ENCODE data around the gene TELO2.

The TELO2 gene

DNA sequence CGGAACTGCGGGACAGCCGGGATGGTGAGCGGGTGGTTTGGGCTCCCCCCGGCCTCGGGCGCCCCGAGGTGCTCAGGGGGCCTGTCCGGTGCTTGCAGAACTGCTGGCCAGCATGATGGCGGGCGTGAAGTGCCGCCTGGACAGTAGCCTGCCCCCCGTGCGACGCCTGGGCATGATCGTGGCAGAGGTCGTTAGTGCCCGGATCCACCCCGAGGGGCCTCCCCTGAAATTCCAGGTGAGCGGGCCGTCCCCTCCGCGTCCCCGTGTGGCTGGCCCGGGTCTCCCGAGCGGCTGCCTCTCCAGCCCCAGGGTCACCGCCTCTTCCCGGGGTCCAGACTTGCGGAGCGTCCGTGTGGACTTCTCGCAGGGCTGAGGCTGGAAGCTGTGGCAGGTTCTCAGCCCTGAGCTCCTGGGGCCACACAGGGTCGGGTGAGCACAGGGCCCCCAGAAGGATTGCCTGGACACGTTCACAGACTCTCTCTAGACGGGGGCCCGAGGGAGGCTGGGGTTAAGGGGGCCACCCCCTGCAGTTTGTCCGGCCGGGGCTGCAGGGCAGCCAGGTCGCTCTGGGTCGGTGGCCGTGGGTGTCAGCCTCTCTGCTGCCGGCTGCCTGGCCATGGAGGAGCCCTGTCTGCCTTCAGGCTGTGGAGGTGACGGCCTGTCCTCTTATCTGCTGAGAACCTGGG is 7.4 kb downstream of the TELO2 start:
- no peak for DNase-seq

DNA sequence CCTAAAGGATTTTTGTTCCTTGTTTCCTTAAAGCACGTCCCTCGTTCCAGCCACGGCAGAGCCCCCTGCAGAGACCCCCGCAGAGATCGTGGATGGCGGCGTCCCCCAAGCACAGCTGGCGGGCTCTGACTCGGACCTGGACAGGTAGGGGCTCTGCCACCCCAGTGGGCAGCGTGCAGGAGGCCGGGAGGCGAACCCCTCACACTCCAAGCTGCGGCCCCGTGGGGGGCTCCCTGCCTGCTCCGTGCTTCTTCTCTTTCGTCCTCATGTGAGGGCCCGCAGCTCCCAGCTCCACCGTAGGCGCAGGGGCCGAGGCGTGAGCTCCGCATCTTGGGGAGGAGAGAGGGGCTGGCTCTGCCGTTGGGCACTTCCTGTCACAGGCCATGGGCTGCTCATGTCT is 8.5 kb downstream of the TELO2 start:
- DNase-seq, result no peak

DNA sequence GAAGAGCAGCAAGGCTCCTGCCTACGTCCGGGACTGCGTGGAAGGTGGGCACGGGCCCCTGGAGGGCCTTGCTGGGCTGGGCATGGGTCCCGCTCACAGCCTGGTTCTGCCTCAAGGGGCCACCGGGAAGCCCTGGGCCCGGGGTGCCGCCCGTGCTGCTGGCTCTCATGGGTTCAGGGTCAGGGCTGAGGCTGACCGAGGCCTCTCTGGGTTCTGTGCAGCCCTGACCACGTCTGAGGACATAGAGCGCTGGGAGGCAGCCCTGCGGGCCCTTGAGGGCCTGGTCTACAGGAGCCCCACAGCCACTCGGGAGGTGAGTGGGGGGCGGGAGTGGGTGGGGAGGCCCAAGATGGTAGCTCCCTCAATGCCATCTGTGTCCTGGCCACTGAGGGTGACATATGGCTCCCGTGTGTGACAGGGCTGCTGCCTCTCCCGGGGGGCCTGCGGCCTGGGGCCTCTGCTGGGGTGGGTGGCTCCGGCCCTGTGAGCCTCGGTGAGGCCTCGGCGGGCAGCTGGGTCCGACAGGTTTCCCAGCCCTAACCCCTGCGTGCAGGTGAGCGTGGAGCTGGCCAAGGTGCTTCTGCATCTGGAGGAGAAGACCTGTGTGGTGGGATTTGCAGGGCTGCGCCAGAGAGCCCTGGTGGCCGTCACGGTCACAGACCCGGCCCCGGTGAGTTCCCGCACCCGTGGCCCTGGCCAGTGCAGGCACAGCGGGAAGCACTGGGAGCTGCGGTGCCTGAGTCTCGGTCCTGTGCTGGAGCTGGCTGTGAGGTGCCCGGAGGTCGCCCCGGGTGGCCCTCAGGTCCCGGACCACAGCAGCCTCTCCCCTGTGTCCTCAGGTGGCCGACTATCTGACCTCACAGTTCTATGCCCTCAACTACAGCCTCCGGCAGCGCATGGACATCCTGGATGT is 9.2 kb downstream of the TELO2 start:
- DNase-seq, result no peak

DNA sequence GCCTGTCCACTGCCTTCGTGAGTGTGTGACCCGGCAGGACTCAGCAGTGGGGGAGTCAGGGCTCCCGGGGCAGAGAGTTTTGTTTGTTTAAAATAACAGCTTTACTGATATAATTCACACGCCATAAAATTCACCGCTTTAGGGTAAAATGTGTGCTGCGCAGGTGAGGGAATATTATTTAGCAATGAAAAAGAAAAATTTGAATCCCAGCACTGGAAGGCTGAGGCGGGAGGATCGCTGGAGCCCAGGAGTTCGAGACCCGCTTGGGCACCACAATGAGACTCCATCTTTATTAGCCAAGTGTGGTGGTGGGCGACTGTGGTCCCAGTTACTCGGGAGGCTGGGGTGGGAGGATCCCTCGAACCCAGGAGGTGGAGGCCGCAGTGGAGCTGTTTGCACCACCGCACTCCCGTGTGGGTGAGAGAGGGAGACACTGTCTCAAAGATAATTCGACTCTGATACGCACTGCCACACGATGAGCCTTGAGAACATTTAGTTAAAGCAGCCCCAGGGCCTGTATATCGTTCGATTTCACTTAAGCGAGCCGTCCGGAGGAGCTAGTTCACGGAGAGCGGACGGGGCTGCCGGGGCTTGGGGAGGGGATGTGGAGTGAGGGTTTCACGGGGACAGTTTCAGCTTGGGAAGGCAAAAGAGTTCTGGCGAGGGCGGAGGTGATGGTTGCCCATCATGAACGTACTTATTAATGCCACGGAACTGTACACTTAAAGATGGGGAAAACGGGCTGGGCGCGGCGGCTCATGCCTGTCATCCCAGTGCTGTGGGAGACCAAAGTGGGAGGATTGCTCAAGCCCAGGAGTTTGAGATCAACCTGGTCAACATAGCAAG is 10.2 kb downstream of the TELO2 start:
- no peak for DNase-seq

DNA sequence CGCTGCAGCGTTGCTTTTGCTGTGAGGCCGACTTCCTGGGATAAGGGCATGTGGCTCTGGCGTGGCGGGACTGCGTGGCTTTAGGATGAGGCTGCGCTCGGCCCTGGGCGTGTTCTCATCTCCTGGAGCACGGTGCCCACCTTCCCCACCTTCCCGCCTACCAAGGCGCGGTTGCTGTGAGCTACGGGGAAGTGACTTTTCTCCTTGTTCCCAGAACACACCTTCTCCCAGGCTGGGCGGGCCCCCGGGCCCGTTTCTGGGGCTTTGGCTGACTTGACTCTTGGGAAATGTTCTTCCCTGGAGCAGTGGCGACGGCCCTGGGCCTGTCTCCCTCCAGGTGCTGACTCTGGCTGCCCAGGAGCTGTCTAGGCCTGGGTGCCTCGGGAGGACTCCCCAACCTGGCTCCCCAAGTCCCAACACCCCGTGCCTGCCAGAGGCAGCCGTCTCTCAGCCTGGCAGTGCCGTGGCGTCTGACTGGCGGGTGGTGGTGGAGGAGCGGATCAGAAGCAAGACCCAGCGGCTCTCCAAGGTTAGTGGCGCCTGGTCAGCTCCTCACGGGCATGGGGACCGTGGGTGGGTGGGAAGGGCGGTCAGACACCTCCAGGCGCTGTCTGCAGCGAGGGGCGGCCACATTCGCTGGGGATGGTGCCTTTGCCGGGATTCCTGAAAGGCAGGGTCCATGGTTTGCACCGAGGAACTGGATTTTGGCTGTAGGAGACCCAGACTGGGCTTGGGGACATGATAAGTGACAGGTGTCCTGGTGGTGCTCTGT is 12.1 kb downstream of the TELO2 start:
- DNase-seq, result no peak

DNA sequence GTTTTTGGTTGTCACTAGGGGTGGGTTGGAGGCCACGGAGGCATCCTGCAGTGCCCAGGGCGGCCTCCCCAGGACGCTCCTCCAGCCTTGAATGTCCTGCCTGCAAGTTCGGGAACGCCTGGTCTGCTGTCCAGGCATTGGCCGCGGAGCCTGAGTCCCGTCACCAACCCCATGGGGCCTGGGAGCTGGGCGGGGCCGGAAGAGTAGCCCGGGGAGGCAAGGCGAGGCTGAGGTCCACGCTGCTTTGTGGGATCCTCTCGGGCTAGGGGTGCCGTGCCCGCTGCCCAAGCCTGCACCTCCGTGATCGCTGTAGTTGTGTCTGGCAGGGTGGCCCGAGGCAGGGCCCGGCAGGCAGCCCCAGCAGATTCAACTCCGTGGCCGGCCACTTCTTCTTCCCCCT is 12.8 kb downstream of the TELO2 start:
- DNase-seq, result no peak

DNA sequence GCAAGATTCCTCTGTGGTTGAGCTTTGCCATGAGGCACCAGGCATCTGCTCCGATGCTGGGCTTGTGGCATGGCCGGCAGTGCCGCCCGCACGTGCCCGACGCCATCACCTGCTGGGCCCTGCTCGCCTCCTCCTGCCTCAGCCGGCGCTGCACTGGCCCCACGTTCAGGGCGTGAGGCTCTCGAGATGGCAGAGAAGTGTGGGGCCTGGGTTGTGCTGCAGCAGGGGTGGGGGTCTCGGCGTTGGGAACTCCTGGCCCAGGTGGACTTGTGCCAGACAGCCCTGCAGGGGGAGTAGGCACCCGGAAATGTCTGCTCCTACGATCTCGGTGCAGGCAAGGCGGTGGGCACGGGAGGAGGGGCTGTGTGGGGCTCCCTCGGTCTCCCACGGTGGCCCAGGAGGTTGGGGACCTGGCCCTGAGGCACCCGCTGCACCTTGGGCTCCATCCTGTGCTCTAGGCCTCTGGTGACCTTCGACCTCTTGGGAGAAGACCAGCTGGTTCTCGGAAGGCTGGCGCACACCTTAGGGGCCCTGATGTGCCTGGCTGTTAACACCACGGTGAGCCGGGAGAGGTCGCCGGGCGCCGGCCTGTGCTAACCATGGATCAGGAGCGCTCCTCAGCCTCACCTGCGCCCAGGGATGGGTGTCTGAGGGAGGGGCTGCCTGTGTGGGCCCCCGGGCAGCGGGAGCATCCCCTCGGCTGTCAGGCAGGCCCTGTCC is 13.5 kb downstream of the TELO2 start:
- DNase-seq, result no peak

DNA sequence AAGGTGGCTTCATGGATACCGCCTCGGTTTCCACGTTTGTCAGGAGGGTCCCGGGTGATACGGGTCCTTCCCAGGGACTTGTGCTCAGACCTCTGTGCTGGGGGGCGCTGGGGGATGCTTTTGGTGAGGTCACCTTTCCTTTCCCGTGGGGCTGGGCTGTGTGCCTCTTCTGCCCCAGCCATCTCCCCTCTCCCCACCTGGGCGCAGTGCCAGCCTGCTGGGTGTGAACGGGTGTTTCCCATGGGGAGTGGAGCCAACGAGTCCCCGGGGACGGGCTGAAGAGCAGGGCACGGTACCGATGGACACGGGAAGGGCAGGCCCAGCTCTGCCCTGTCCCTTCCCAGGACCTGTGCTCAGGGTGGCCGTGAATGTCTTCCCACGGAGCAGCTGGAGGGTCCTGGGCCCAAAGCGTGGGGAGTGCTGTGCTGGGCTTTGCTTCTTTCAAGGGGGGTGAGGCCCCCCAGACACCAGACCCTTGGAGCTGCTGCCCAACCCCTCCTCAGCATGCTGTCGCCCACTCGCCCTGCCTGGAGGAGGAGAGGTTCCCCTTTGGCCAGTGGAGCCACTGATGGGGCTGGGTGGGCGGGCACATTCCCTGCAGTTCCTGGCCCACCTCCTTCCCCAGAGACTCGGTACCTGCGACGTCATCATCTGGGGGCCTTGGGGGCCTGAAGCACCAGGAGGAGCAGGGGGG is 15.5 kb downstream of the TELO2 start:
- DNase-seq, result no peak

DNA sequence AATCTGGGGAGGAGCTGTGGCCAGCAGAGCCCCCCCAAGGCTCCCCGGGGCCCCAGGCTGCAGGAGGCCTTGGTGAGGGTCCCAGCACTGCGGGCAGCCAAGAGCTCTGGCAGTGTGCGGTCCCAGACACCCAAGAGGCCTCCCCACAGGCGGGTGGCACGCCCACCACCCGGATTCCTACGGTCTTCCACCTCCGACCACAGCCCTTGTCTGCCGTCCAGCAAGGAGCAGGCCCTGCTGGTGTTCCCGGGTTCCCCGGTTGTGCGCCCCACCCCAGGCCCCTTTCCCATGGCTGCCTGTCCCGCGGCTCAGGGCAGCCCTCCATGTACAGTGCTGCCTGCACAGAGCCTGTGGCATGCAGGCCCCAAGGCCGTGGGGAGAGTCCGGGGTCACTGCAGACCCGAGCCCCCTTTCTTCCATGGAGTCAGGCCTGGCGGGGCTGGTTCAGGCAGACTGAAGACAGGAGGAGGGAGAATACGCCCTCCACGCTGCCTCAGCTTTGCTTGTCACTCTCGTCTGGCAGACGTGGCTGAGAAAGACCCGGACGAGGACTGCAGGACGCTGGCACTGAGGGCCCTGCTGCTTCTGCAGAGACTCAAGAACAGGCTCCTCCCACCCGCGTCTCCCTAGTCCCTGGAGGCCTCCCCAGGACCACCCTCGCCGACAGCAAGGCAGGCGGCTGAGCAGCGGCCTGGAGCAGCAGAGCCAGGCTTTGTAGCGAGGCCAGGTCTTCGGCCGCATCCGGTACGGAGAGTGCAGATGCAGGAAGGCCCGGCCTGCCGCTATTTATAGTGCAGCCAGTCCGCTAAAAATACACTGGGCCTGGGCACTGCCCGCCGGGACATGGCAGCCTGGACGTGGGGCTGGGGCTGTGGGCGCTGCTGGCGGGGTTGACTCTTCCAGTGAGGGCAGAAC is 16.4 kb downstream of the TELO2 start:
- DNase-seq, result no peak

DNA sequence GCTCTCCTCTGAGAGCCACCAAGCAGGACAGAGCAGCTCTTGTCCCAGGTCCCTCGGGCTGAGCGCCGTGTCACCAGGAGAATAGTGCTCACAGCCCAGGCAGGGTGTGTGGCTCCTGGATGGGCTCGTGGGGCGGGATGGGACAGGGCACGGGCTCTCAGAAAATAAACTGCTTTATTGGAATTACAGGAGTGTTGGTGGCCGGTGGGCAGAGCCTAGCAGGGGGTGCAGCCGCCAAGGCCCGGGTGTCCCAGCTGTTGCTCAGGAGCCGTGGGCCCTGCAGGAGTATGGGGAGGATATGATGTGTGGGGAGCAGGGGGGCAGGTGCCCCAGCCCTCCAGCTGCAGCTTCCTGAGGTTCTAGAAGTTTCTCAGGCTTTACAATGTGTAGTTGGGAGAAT is 17.1 kb downstream of the TELO2 start:
- DNase-seq, result no peak

DNA sequence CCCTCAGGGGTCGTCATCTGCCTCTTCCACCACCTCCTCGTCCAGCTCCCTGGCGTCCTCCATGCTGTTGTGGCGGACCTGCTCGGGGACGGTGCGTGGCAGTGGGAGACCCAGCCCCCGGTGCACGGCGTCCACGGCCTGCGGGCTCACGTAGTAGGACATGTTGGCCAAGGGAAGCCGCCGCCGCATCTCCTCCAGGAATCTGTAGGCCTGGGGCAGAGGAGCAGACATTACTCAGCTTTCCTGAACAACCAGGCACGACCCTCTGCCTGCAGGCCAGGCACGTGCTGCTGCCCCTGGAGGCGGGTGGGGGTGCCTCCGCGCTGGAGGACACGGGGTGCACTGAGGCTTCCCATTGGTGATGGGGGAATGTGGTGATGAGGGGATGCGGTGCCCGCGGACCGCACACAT is 17.8 kb downstream of the TELO2 start:
- no peak for DNase-seq

DNA sequence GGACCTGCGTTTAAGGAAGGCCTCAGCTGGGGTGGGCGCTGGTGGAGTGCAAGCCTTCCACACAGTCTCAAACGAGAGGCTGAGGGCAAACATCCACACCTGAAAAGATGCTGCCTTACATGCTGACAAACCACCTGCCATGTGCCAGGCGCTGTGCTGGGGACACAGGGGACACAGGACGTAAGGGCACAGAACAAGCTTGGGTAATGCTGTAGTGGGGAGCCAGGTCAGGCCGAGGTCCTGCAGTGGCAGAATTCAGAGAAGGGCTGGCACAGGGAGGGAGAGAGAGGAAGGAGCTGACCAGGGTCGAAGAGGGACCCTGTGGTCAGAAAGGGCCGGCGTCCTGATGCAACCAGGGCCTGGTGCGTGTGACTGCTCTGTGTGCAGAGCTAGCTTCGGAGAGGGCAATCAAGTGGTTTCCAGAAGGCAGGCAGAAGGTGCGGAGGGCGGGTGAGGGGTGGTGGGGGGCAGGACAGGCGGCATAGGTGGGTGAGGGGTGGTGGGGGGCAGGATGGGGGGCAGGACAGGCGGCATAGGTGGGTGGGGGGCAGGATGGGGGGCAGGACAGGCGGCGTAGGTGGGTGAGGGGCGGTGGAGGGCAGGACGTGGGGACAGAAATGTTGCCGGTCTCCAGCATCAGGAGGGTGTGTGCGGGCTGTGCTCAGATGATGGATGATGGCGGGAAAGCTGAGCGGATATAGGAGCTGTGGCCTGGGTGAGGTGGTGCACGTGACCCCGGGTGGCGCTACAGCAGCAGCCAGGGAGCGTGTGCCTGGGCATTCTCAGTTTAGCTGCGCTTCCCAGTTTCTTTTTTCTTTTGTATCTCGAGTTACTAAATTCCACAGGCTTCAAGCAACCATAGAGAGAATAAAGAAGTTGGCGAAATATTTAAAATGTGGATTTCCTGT is 18.8 kb downstream of the TELO2 start:
- DNase-seq, result no peak

DNA sequence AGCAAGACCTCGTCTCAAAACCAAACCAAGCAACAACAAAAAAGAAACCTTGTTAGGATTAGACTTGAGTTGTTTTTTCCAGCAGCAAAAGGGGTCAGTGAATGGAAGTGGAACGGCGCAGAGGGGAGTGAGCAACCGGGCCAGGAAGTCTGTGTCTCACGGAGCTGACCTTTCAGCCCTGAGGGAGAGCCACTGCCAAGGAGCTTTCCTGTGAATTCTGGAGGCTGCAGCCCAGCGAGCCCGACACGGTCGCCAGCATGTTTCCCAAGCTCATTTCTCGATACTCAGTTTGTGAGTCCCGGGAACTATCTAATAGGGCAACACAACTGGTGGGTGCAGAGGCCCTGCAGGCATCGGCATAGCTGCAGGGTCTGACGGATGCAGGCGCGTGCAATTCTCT is 19.6 kb downstream of the TELO2 start:
- no peak for DNase-seq

DNA sequence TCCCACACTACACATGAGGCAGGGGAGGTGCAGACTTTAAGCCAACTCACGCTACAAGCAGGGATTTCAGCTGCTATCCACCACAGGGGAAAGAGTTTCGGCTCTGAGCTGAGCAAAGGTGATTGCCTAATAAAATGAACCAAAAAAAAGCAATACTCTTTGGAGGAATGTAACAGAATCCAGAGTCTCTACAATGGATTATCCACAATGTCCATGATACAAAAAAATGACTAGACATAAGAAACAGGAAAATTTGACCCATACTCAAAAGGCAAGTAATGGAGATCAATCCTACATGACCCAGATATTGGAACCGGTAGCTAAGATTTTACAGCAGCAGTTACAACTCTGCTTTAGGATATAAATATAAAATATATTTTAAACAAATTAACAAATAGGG is 21.3 kb downstream of the TELO2 start:
- no peak for DNase-seq

DNA sequence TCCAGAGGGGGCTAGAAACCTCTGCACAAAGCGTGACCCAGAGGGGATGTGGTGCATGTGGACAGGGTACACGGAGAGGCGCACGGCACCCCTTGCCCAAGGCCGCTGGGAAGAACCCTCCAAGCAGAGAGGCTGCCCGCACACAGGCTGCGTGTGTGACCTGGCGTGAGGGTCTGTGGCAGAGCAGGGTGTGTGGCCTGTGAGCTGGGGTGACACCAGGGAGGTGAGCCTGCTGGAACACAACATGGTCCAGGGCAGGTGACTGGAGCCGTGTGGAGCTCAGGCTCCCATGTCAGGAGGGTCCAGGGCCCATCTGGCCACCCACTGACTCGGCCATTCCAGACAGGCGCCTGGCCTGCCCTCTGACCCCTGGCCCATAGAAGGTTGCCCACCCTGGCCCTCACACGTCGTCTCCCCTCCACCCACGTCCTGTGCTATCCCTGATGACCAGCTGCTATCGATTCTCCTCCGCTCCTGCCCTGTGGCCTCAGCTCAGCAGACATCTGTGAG is 25.5 kb downstream of the TELO2 start:
- no peak for DNase-seq

DNA sequence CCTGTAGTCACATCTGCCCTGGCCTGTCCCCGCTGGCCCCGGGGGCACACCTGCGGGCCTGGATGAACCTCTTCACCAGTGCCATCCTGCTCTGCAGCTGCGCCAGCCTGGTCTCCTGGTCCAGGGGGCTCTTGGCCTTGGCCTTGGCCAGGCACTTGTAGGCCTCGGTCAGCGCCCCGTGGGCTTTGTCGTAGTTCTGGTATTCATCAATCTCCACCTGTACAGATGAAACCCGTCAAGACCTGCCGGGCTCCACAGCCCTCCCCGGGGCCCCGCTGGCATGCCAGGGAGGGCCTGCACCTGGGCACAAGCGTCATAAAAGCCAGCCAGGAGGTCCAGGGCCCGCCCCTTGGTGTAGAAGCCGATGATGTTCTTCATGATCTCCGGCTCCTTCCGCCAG is 26.7 kb downstream of the TELO2 start:
- no peak for DNase-seq

DNA sequence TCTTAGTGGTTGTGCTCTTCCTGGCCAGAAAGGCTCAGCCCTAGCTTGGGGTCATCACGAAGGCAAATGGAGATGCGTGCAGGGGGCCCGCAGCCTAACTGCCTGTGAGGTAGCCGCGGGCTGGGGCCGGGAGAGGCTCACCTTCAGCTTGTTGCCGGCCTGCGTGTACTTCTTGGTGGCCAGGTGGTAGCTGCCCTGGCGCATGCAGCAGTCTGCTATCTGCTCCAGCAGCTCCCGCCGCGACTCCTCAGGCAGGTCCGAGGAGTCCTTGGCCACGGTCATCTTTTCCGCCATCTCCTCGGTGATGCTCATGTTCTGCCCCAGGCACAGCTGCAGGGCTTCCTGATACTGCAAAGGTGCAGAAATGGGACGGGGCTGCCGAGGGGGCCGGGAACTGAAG is 27.3 kb downstream of the TELO2 start:
- no peak for DNase-seq

DNA sequence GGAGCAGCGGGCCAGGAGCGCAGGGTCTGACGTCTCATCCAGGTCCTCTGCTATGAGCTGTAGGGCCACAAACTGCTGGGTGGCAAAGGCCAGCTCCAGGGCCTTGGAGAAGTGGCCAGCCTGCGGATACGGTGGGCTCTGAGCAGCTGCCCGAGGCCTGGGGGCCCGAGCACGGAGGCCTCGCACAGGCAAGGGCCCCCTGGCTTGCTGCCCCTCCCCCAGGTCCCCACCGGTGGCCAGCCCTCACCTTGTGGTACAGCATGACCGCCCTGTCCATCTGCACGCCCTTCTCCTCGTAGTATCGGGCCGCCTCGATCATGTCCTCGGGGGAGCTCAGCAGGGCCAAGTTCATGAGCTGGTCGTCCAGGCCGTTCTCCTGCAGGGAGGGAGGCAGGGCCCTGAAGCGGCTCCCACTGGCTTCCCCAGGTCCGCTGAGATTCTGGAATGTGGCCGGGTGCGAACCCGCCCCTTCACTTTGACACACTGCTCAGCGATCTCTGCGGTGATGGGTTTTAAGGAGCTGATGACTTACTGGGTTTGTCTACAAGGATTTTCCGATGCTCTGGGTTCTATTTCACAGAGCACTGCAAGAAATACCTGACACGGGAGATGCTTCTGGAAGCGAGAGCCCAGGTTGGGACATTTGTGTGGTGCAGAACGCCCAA is 30.6 kb downstream of the TELO2 start:
- no peak for DNase-seq
